Calu3 (cell line): ENCODE results near the gene TIGIT. TPM values are rescaled to one million over a fixed set of nuclear protein-coding genes. Genes with fewer than 3 reads are reported as not detected.
A peak's percentile ranks its signal among the peaks of the same experiment; 100 is the strongest.

Experiments
- BruUV-seq: library from RNA; stranded (reverse); fragments of 400-500 nt; replicated peaks from 2 replicates; lab custom pipeline; 2021; lab: Mats Ljungman, UMichigan
- CTCF ChIA-PET: fragments of 300-600 bp; sonication (Branson Sonifier 250); formaldehyde crosslinking; loops from one replicate; lab custom pipeline; 2022; ENCODE audit warnings: antibody characterized with exemption; lab: Charles Lee
- DNase-seq: peaks from one replicate; pipeline ENCODE4 v3.0.0; 2022
- H3K27ac Mint-ChIP-seq: one replicate; pipeline ENCODE4 v1.8.0; 2022; ENCODE audit warnings: mixed read lengths; ENCODE audit not compliant: unreplicated experiment
- H3K27me3 Mint-ChIP-seq: one replicate; pipeline ENCODE4 v1.8.0; 2022; ENCODE audit warnings: mixed read lengths; ENCODE audit not compliant: unreplicated experiment
- H3K36me3 Mint-ChIP-seq: one replicate; pipeline ENCODE4 v1.8.0; 2022; ENCODE audit warnings: mild to moderate bottlenecking, moderate library complexity, mixed read lengths; ENCODE audit not compliant: insufficient read depth, unreplicated experiment
- H3K4me1 Mint-ChIP-seq: one replicate; pipeline ENCODE4 v1.8.0; 2022; ENCODE audit warnings: mild to moderate bottlenecking, low read depth, mixed read lengths; ENCODE audit not compliant: unreplicated experiment
- H3K4me3 Mint-ChIP-seq: one replicate; pipeline ENCODE4 v1.8.0; 2022; ENCODE audit warnings: mild to moderate bottlenecking, low read depth, moderate library complexity, mixed read lengths; ENCODE audit not compliant: unreplicated experiment
- H3K9me3 Mint-ChIP-seq: one replicate; pipeline ENCODE4 v1.8.0; 2022; ENCODE audit warnings: low read depth, mixed read lengths; ENCODE audit not compliant: unreplicated experiment
- intact Hi-C: fragments of 100-400 bp; cut with micrococcal nuclease; formaldehyde crosslinking; loops from one replicate; pipeline ENCODE4 v1.10.0; 2022; ENCODE audit not compliant: unreplicated experiment
- total RNA-seq: library from RNA; stranded (reverse); gene quantifications from 2 replicates; pipeline ENCODE4 v1.2.3, GENCODE V29; 2022
- TF ChIP-seq, protein P1 (sequence below): fragments of 200-600 bp; IDR thresholded peaks from one replicate; pipeline ENCODE4 v1.8.0; 2022; ENCODE audit warnings: antibody characterized with exemption; ENCODE audit not compliant: unreplicated experiment

TIGIT gene
- total RNA-seq, 1 experiment from 2014 or later, result not detected

DNA sequence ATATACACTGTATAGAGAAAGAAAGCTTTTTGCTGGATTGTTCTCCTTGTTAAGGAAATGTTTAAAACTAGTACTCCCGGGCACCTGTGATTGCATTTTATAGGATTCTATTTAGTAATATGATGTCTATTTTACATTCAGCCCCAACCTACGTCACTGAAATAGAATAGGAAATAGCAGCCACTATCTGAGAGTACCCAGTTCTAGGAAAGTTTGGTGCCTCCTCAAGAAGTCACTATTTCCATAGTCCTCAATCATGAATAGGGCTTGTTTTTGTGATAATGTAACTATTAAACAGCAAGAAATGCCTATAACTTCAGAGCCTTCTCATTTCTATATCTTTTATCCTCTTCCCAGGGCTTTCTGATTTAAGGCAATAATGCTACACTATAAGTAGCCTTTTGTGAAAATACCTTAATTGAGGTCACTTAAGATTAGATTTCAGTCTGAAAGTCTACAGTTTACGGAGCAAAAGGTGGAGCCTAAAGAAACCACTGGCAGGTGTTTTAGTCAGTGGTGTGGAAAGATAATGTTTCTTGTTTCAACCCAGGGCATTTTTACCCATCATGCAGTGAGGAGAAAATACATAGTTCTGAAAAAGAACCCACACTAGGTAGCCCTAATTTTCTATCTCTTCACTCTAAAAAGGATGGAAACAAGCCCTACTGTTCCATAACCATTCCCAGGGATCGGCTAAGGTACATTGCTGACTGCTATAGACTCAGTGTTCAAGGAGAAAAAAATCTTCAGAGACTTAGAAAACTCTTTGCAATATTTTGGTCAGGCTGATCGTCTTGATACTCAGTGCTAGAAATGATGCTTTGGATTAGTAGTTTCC is 38.7 kb downstream of the TIGIT start:
- CTCF ChIA-PET, result no interaction called here
- Mint-ChIP-seq H3K27ac (no peak overlapping the region), H3K4me3 (no peak overlapping the region), H3K27me3 (no peaks in the 10 kb centered on the region), H3K4me1 (no peaks in the 10 kb centered on the region), H3K36me3 (no peaks in the 10 kb centered on the region), H3K9me3 (no peaks in the 10 kb centered on the region)
- intact Hi-C loops, result loop anchor here (10.0 kb wide), 1 partner anchor 178 kb away; no protein-coding TSS in a partner anchor
- no TSS peak for BruUV-seq
- DNase-seq, result no peak
- TF ChIP-seq, protein P1, sequence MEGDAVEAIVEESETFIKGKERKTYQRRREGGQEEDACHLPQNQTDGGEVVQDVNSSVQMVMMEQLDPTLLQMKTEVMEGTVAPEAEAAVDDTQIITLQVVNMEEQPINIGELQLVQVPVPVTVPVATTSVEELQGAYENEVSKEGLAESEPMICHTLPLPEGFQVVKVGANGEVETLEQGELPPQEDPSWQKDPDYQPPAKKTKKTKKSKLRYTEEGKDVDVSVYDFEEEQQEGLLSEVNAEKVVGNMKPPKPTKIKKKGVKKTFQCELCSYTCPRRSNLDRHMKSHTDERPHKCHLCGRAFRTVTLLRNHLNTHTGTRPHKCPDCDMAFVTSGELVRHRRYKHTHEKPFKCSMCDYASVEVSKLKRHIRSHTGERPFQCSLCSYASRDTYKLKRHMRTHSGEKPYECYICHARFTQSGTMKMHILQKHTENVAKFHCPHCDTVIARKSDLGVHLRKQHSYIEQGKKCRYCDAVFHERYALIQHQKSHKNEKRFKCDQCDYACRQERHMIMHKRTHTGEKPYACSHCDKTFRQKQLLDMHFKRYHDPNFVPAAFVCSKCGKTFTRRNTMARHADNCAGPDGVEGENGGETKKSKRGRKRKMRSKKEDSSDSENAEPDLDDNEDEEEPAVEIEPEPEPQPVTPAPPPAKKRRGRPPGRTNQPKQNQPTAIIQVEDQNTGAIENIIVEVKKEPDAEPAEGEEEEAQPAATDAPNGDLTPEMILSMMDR, result no peak

DNA sequence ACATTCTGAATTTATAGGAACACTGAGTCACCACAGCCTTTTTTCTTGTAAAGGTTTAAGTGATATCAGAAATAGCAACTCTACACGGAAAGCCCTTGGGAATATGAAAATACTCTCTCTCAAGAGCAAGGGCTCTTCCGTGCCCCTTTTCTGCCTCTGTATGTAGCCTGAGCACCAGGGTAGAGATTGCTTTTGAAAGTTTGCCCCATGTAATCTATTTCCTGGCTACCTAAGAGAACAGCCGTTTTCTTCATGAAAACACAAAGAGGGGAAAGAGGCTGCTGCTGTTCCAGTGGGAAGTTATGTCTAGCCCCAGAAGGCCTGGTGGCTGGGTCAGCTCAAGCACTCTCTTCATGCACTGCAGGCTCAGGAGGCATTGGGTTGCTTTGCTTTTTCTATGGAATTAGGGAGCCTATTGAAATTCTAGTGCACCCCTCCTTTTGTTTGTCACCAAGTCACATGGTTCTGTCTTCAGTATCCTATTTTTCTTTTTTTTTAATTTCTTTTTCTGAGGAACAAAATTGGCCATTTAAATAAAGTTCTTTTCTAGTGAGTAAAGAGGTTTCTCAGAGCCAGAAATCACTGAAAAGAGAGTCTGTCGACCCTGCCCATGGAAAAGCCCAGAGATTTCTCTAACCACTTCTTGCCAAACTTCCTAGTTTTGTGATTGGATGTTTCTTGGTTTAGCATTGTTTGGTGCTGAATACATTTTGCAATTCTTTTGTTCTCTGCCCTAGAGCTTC is 39.5 kb downstream of the TIGIT start:
- no peaks in the 10 kb centered on the region for H3K4me1 Mint-ChIP-seq
- no peak overlapping the region for H3K4me3 Mint-ChIP-seq
- intact Hi-C loops, result loop anchor here (10.0 kb wide), 1 partner anchor 179 kb away; no protein-coding TSS in a partner anchor
- no peaks in the 10 kb centered on the region for H3K27me3 Mint-ChIP-seq
- no TSS peak for BruUV-seq
- no peak overlapping the region for H3K27ac Mint-ChIP-seq
- TF ChIP-seq, protein P1, result no peak
- no peak for DNase-seq
- peaks cover 5% of the 10 kb centered on the region for H3K36me3 Mint-ChIP-seq
- CTCF ChIA-PET, result no interaction called here
- H3K9me3 Mint-ChIP-seq, result no peaks in the 10 kb centered on the region

DNA sequence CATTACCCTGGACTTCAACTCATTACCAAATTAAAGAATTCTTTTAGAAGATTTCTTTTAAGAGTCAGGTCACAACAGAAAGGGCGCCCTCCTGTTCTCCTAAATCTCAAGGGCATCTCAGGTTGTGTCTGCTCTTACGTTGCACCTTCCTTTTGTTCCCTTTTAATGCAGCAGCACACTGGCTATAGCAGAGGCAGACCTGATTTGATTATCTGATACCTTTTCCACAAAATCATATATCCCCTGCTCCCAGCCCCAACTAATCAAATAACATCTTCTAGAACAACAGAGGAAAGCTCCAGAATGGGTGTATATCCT is 40.1 kb downstream of the TIGIT start:
- Mint-ChIP-seq H3K9me3 (no peaks in the 10 kb centered on the region), H3K4me3 (no peak overlapping the region), H3K36me3 (peaks cover 5% of the 10 kb centered on the region), H3K4me1 (no peaks in the 10 kb centered on the region), H3K27me3 (no peaks in the 10 kb centered on the region), H3K27ac (no peak overlapping the region)
- TF ChIP-seq, protein P1, result no peak
- intact Hi-C loops, result loop anchor here (10.0 kb wide), 1 partner anchor 179 kb away; no protein-coding TSS in a partner anchor
- CTCF ChIA-PET, result no interaction called here
- no peak for DNase-seq
- BruUV-seq, result no TSS peak

DNA sequence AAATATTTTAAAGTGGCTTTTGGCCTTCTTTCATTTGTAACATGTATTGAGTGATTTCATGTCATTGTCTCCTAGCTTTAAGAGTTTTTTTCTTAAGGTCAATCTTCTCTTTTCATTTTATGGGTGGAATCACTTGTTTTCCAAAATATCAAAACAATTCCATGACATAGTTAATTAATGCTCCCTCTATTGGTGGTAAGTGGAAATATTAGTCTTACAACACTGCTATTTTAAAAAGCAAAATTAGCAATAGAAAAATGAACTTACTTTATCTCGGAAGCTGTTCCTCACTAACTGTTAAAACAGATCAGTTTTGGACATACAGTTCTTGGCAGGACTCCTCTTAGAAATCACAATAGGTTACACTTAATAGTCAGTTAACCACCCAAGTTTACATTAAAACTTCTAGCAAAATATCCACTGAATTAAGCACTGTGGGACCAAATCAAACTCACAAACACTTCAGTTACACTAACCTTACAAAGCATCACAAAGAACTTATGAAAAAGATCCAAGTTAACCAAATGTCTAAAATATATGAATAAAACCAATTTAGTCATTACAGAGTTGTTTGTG is 42.4 kb downstream of the TIGIT start:
- no peak overlapping the region for H3K4me3 Mint-ChIP-seq
- no peaks in the 10 kb centered on the region for H3K9me3 Mint-ChIP-seq
- no TSS peak for BruUV-seq
- peaks cover 5% of the 10 kb centered on the region for H3K36me3 Mint-ChIP-seq
- no peaks in the 10 kb centered on the region for H3K27me3 Mint-ChIP-seq
- DNase-seq, result no peak
- TF ChIP-seq, protein P1, result peak; percentile 39
- H3K27ac Mint-ChIP-seq, result no peak overlapping the region
- CTCF ChIA-PET, result interaction anchor here (1.2 kb wide), 1 partner anchor 17 kb away, joined by 3 read pairs; no protein-coding TSS in a partner anchor
- intact Hi-C loops, result loop anchor here (1.0 to 10.0 kb wide), 2 partner anchors 45 to 181 kb away; no protein-coding TSS in a partner anchor
- H3K4me1 Mint-ChIP-seq, result no peaks in the 10 kb centered on the region
